ENCODE data around the gene UVRAG.

The UVRAG gene

GRCh38 chr11:75814677-75815344, at the start of gene UVRAG:
Gene UVRAG, plus strand, starts transcription at chr11:75815210. Its CDS starts 198 bp downstream, at chr11:75815408.
- peak; percentile 82 for FAIRE-seq

GRCh38 chr11:75766443-75767227, 48.4 kb upstream of the UVRAG start:
- no peak for FAIRE-seq

- no peak for FAIRE-seq
Observed at GRCh38 chr11:75767228-75767572, 47.8 kb upstream of the UVRAG start.

- FAIRE-seq = no peak
Observed at GRCh38 chr11:75767793-75768111, 47.3 kb upstream of the UVRAG start.

GRCh38 chr11:75768112-75768908, 46.7 kb upstream of the UVRAG start, which contains the start of gene DGAT2:
Gene DGAT2, plus strand, starts transcription at chr11:75768778. Its CDS starts 214 bp downstream, at chr11:75768992.
- FAIRE-seq = no peak

GRCh38 chr11:75768909-75769771, 45.9 kb upstream of the UVRAG start:
- FAIRE-seq = no peak

GRCh38 chr11:75770102-75770501, 44.9 kb upstream of the UVRAG start:
- no peak for FAIRE-seq

- no peak for FAIRE-seq
Observed at GRCh38 chr11:75771646-75772410, 43.2 kb upstream of the UVRAG start.

GRCh38 chr11:75773595-75774353, 41.2 kb upstream of the UVRAG start:
- no peak for FAIRE-seq

- no peak for FAIRE-seq
Observed at GRCh38 chr11:75775056-75775455, 40.0 kb upstream of the UVRAG start.

GRCh38 chr11:75776546-75776945, 38.5 kb upstream of the UVRAG start:
- no peak for FAIRE-seq

GRCh38 chr11:75777461-75778110, 37.4 kb upstream of the UVRAG start:
- FAIRE-seq = no peak

- no peak for FAIRE-seq
Observed at GRCh38 chr11:75778962-75779361, 36.0 kb upstream of the UVRAG start.

GRCh38 chr11:75779960-75780359, 35.0 kb upstream of the UVRAG start:
- no peak for FAIRE-seq

GRCh38 chr11:75780888-75781287, 34.1 kb upstream of the UVRAG start:
- no peak for FAIRE-seq

- FAIRE-seq = no peak
Observed at GRCh38 chr11:75781296-75781695, 33.7 kb upstream of the UVRAG start.

GRCh38 chr11:75781831-75782230, 33.2 kb upstream of the UVRAG start:
- FAIRE-seq = no peak

GRCh38 chr11:75782540-75783263, 32.3 kb upstream of the UVRAG start:
- no peak for FAIRE-seq

- no peak for FAIRE-seq
Observed at GRCh38 chr11:75783416-75784084, 31.5 kb upstream of the UVRAG start.

Data from islet of Langerhans (tissue), 1 donor.